ENCODE data around the gene CAPN11. TPM values are rescaled to one million over a fixed set of nuclear protein-coding genes. Genes with fewer than 3 reads are reported as not detected.

CAPN11 gene
- total RNA-seq, 6 experiments from 2014 or later: 0.22 to 0.31 TPM; not detected in 4

GRCh38 chr6:44222486-44223318 is 64.1 kb downstream of the CAPN11 start:
- Histone ChIP-seq H3K27ac (peak overlapping the region; percentile 75 to 80 (median 78)), H3K36me3 (no peaks in the 10 kb centered on the region)
- DNase-seq: no peak

GRCh38 chr6:44223319-44224028 is 64.9 kb downstream of the CAPN11 start, which contains the start of gene SLC29A1:
SLC29A1 (plus strand) TSS chr6:44223595; CDS start chr6:44227314, 3,719 bp downstream.
- Histone ChIP-seq H3K4me3 (peak within 1 kb of the TSS; percentile 70 to 80 (median 70)), H3K36me3 (no peaks in the 10 kb centered on the region), H3K4me1 (peaks cover 0 to 85% (median 36%) of the 10 kb centered on the region in 4 donors), H3K9me3 (no peaks in the 10 kb centered on the region), H3K27me3 (no peaks in the 10 kb centered on the region), H3K27ac (peak within 1 kb of the TSS; percentile 67 to 80 (median 78))
- DNase-seq (peak; percentile 86 to 90 (median 88)), ATAC-seq (peak; percentile 27 to 62 (median 52))
- intact Hi-C loops (cut with DNase I): no loop called here
- TF ChIP-seq POLR2A (IDR thresholded peaks at IDR 0.05) (peak; percentile 41), CTCF (IDR thresholded peaks at IDR 0.05) (peak; percentile 26 to 39 (median 26))
- 0% methylated on average over 8 of the region's 73 CpGs for WGBS (ENCODE audit: insufficient coverage, low coverage, low lambda C conversion rate, missing lambda C conversion rate)

More at GRCh38 chr6:44222486-44223318, 64.1 kb downstream of the CAPN11 start:
- intact Hi-C loops (cut with DNase I): no loop called here
- Histone ChIP-seq H3K4me3 (peak overlapping the region; percentile 70 to 80 (median 70)), H3K9me3 (no peaks in the 10 kb centered on the region), H3K4me1 (peaks cover 6 to 85% (median 39%) of the 10 kb centered on the region in 4 donors), H3K27me3 (no peaks in the 10 kb centered on the region)
- TF ChIP-seq CTCF (IDR thresholded peaks at IDR 0.05): no peak
- no peak for TF ChIP-seq POLR2A (IDR thresholded peaks at IDR 0.05)
- no peak for ATAC-seq
- 30% methylated on average over 20 of the region's 26 CpGs for WGBS (ENCODE audit: insufficient coverage, low coverage, low lambda C conversion rate, missing lambda C conversion rate)

DNA sequence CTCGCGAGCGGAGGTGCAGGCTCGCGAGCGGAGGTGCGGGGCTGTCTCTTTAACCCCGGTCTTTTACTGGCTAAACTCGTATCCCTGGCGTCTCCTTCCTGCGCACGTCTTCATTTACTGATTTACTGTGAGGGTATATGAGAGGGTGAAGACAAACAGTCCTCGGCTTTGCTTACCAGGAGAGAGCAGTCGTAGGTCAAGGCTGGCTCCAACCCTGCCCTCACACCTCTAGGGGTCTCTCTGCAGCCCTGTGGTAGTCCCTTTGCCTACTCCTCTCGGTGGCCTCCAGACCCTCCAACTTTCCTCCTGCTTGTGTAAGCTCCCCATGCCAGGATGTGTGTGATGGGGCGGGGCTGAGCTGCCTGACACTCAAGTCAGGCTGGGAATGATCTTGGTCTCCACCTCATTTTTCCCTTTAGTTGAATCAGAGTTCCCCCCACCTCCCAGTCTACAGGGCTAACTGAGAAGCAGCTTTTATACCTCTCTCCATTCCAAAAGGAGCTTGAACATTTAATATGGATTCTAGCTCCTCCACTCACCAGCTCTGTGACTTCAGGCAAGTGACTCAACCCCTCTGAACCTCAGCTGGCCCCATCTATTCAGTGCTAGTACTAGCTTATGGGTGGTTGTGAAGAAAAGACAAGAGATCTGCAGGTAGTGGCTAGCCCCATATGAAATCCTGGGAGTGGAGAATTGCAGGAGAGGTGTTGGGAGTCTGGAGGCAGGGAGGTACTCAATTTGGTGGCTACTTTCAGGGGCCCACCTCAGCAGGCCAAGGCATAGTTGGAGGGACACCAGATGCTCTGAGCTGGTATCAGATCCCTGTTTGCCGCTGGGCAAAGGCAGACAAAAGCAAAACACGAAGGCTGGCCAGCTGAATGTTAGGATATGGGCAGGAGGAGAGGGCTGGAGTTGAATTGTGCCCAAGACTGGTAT is 65.7 kb downstream of the CAPN11 start:
- intact Hi-C loops (cut with DNase I): no loop called here
- DNase-seq (no peak), ATAC-seq (no peak)
- H3K4me3 ChIP-seq: peak overlapping the region; percentile 70 to 80 (median 70)
- H3K27ac ChIP-seq: peak overlapping the region in 2 of 3 donors; percentile 67 to 78
- no peaks in the 10 kb centered on the region for H3K36me3 ChIP-seq
- TF ChIP-seq POLR2A (IDR thresholded peaks at IDR 0.05) (no peak), CTCF (IDR thresholded peaks at IDR 0.05) (peak in 1 of 4 donors; percentile 4)
- H3K9me3 ChIP-seq: no peaks in the 10 kb centered on the region
- no peaks in the 10 kb centered on the region for H3K27me3 ChIP-seq
- peaks cover 0 to 87% (median 35%) of the 10 kb centered on the region in 4 donors for H3K4me1 ChIP-seq
- WGBS (ENCODE audit: insufficient coverage, low coverage, low lambda C conversion rate, missing lambda C conversion rate): 5% methylated on average over 10 of the region's 18 CpGs

- no peaks in the 10 kb centered on the region for H3K9me3 ChIP-seq
- H3K27ac ChIP-seq: peak overlapping the region in 1 of 3 donors; percentile 77
- ATAC-seq (no peak), DNase-seq (no peak)
- intact Hi-C loops (cut with DNase I): no loop called here
- WGBS (ENCODE audit: insufficient coverage, low coverage, low lambda C conversion rate, missing lambda C conversion rate): 54% methylated on average over 2 of the region's 4 CpGs
- peaks cover 0 to 91% (median 37%) of the 10 kb centered on the region in 4 donors for H3K4me1 ChIP-seq
- TF ChIP-seq CTCF (IDR thresholded peaks at IDR 0.05) (no peak), POLR2A (IDR thresholded peaks at IDR 0.05) (no peak)
- H3K4me3 ChIP-seq: peak overlapping the region in 1 of 3 donors; percentile 80
- H3K36me3 ChIP-seq: no peaks in the 10 kb centered on the region
- H3K27me3 ChIP-seq: no peaks in the 10 kb centered on the region
Measured at GRCh38 chr6:44224965-44225305, 66.3 kb downstream of the CAPN11 start.
